ENCODE data around the gene HIVEP3. TPM values are rescaled to one million over a fixed set of nuclear protein-coding genes. Genes with fewer than 3 reads are reported as not detected.

HIVEP3 gene
- total and polyA plus RNA-seq, 3 experiments from 2014 or later = 15.1 to 24.0 (median 23.0) TPM

DNA sequence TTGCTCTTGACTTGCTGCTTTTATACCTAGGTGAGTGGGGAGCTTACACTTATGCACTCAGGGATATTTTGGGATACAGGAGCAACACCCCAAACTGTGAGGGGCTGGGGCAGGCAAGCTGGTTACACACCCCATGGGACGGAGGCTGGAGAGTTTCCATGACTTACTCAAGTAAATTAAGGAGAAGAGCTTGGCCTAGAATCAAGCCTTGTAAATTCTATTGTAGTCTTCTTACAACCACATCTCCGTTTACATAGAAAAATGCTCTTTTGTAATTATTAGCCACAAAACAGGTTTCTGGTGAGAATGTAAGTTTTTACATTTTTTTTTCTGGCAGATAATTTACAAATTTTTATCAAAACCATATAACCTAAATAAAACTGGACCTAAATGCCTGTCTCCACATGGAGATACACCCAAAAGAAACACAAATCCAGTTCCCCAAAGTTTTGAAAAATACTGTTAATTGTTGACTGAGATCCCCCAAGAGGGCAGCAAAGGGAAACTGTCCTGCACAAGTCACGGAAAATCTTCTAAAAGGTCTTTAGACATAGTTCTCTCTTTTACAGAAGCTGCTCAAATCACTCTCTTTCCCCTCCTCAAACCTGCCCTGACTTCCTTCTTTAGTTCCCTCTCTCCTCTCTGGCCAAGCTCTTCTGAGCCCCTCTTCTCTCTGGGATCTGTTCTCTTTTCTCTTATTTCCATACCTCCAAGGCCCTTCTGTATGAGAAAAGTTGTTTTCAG lies 134.0 kb downstream of the HIVEP3 start:
- H3K4me3 Mint-ChIP-seq = peak overlapping the region in 1 of 7 donors; percentile 48
- Histone ChIP-seq H3K4me3 (ENCODE audit: low read length) (no peak overlapping the region), H3K27me3 (ENCODE audit: insufficient read depth, low read length, poor library complexity, severe bottlenecking) (no peaks in the 10 kb centered on the region), H3K27ac (ENCODE audit: low read depth, low read length) (no peak overlapping the region), H3K9me3 (ENCODE audit: low read length) (no peaks in the 10 kb centered on the region), H3K36me3 (ENCODE audit: insufficient read depth, low read length) (no peaks in the 10 kb centered on the region), H3K4me1 (ENCODE audit: insufficient read depth, low read length) (peaks cover 10% of the 10 kb centered on the region)
- H3K36me3 Mint-ChIP-seq = peaks cover 4 to 18% (median 5%) of the 10 kb centered on the region in 3 donors
- peaks cover 0 to 2% of the 10 kb centered on the region in 2 donors for H3K27me3 Mint-ChIP-seq
- CTCF ChIA-PET = no interaction called here
- no peak for DNase-seq
- peak overlapping the region in 1 of 8 donors; percentile 51 for H3K27ac Mint-ChIP-seq
- peaks cover 0 to 9% (median 3%) of the 10 kb centered on the region in 5 donors for H3K9me3 Mint-ChIP-seq
- peaks cover 18 to 29% (median 28%) of the 10 kb centered on the region in 3 donors for H3K4me1 Mint-ChIP-seq
- POLR2A ChIA-PET = no interaction called here

DNA sequence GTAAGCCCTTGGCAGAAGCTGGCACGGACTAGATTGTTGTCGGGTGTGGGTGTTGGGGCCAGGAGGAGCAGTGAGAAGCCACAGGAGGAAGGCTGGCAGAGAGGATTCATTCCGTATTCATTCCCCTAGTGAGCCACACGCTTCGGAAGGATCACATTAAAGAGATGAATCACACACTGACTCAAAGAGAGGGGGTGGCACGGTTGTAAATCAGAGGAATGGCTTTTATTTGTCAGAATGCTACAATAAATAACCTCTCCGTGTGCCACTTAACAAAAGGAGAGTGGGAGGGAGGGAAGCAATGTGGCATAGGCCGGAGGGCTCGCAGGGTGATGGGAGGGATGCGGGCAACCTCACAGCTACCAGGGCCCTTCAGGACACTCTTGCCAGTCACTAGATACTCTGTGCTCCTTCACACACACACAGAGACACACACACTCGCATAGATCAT lies 135.5 kb downstream of the HIVEP3 start:
- Histone ChIP-seq H3K4me1 (ENCODE audit: insufficient read depth, low read length) (peaks cover 7% of the 10 kb centered on the region), H3K4me3 (ENCODE audit: low read length) (no peak overlapping the region), H3K9me3 (ENCODE audit: low read length) (no peaks in the 10 kb centered on the region), H3K36me3 (ENCODE audit: insufficient read depth, low read length) (no peaks in the 10 kb centered on the region), H3K27me3 (ENCODE audit: insufficient read depth, low read length, poor library complexity, severe bottlenecking) (no peaks in the 10 kb centered on the region), H3K27ac (ENCODE audit: low read depth, low read length) (no peak overlapping the region)
- peaks cover 4 to 18% (median 5%) of the 10 kb centered on the region in 3 donors for H3K36me3 Mint-ChIP-seq
- CTCF ChIA-PET = no interaction called here
- POLR2A ChIA-PET = no interaction called here
- H3K27me3 Mint-ChIP-seq = peaks cover 0 to 2% of the 10 kb centered on the region in 2 donors
- peaks cover 0 to 9% (median 4%) of the 10 kb centered on the region in 5 donors for H3K9me3 Mint-ChIP-seq
- H3K27ac Mint-ChIP-seq = peak overlapping the region in 2 of 8 donors; percentile 27 to 52
- no peak for DNase-seq
- peaks cover 12 to 20% (median 18%) of the 10 kb centered on the region in 3 donors for H3K4me1 Mint-ChIP-seq
- peak overlapping the region in 1 of 7 donors; percentile 12 for H3K4me3 Mint-ChIP-seq

DNA sequence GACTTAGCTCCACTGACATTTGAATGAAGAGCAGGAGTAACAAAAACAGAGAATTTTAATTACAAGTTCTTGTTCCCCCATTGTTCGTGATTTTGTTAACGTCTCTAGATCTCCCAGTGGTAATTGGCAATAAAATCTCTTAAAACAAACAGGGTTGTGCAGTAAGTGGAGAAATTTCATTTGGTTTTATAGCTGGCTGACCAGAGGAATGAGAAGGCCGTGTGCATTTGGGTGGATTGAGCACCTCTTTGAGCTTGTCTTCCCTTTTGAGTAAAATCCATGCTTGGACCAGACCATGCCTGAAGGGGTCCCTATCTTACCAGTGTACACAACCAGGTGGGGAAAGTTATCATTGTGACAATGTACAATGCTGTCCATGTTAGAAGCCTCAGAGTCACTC lies 137.8 kb downstream of the HIVEP3 start:
- peaks cover 0 to 2% of the 10 kb centered on the region in 2 donors for H3K27me3 Mint-ChIP-seq
- POLR2A ChIA-PET = no interaction called here
- CTCF ChIA-PET = interaction anchor here (1.5 kb wide), 1 partner anchor 26 kb away, joined by 4 read pairs; no protein-coding TSS in a partner anchor

DNA sequence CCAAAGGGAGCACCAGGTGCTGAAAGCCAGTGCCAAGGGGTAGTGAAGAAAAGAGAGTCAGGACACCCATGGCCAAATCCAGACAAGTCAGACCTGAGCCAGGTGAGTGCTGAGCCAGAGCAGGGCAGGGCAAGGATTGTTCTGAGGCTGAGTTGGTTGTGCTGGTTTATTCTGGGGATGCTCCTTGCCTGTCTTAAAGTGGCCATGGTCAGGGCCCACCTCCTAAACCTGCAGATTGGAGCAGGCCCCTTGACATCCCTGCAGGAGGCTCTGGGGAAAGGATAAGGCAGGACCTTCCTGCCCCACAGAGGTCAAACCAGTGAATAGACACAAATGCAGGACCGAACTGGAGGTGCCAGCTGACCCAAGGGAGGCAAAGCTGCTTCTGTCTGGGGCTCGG lies 138.4 kb downstream of the HIVEP3 start:
- Mint-ChIP-seq H3K4me3 (no peak overlapping the region), H3K27me3 (peaks cover 0 to 2% of the 10 kb centered on the region in 2 donors), H3K4me1 (peaks cover 14 to 20% (median 18%) of the 10 kb centered on the region in 3 donors), H3K9me3 (peaks cover 0 to 9% (median 4%) of the 10 kb centered on the region in 5 donors), H3K27ac (peak overlapping the region in 1 of 8 donors; percentile 44), H3K36me3 (peaks cover 3 to 18% (median 7%) of the 10 kb centered on the region in 3 donors)
- Histone ChIP-seq H3K9me3 (ENCODE audit: low read length) (no peaks in the 10 kb centered on the region), H3K36me3 (ENCODE audit: insufficient read depth, low read length) (no peaks in the 10 kb centered on the region), H3K27me3 (ENCODE audit: insufficient read depth, low read length, poor library complexity, severe bottlenecking) (no peaks in the 10 kb centered on the region), H3K27ac (ENCODE audit: low read depth, low read length) (no peak overlapping the region), H3K4me3 (ENCODE audit: low read length) (no peak overlapping the region), H3K4me1 (ENCODE audit: insufficient read depth, low read length) (peaks cover 7% of the 10 kb centered on the region)
- ChIA-PET CTCF (interaction anchor here (1.5 kb wide), 1 partner anchor 25 kb away, joined by 4 read pairs; no protein-coding TSS in a partner anchor), POLR2A (no interaction called here)
- no peak for DNase-seq

More for the DNA sequence above, 137.8 kb downstream of the HIVEP3 start:
- Mint-ChIP-seq H3K36me3 (peaks cover 3 to 18% (median 7%) of the 10 kb centered on the region in 3 donors), H3K9me3 (peaks cover 0 to 9% (median 4%) of the 10 kb centered on the region in 5 donors), H3K27ac (no peak overlapping the region), H3K4me3 (no peak overlapping the region), H3K4me1 (peaks cover 14 to 20% (median 18%) of the 10 kb centered on the region in 3 donors)
- DNase-seq = no peak
- H3K27me3 ChIP-seq (ENCODE audit: insufficient read depth, low read length, poor library complexity, severe bottlenecking) = no peaks in the 10 kb centered on the region
- H3K9me3 ChIP-seq (ENCODE audit: low read length) = no peaks in the 10 kb centered on the region
- H3K36me3 ChIP-seq (ENCODE audit: insufficient read depth, low read length) = no peaks in the 10 kb centered on the region
- no peak overlapping the region for H3K4me3 ChIP-seq (ENCODE audit: low read length)
- peaks cover 7% of the 10 kb centered on the region for H3K4me1 ChIP-seq (ENCODE audit: insufficient read depth, low read length)
- H3K27ac ChIP-seq (ENCODE audit: low read depth, low read length) = no peak overlapping the region

DNA sequence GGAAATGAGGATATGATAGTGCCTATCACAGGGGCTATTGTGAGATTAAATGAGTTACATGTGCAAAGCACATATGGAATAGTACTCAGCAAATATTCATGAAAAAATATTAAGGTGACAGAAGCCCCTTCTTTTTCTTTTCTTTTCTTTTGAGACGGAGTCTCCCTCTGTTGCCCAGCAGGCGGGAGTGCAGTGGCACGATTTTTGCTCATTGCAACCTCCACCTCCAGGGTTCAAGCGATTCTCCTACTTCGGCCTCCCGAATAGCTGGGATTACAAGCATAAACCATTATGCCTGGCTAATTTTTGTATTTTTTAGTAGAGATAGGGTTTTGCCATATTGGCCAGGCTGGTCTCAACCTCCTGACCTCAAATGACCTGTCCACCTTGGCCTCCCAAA lies 139.4 kb downstream of the HIVEP3 start:
- Mint-ChIP-seq H3K27me3 (peaks cover 0 to 2% of the 10 kb centered on the region in 2 donors), H3K36me3 (peaks cover 3 to 9% (median 5%) of the 10 kb centered on the region in 3 donors), H3K9me3 (peaks cover 0 to 4% (median 3%) of the 10 kb centered on the region in 5 donors), H3K4me1 (peaks cover 14 to 17% (median 14%) of the 10 kb centered on the region in 3 donors), H3K4me3 (no peak overlapping the region), H3K27ac (no peak overlapping the region)
- ChIA-PET POLR2A (no interaction called here), CTCF (no interaction called here)
- no peaks in the 10 kb centered on the region for H3K27me3 ChIP-seq (ENCODE audit: insufficient read depth, low read length, poor library complexity, severe bottlenecking)
- peaks cover 7% of the 10 kb centered on the region for H3K4me1 ChIP-seq (ENCODE audit: insufficient read depth, low read length)
- H3K9me3 ChIP-seq (ENCODE audit: low read length) = no peaks in the 10 kb centered on the region
- no peaks in the 10 kb centered on the region for H3K36me3 ChIP-seq (ENCODE audit: insufficient read depth, low read length)
- DNase-seq = no peak
- H3K27ac ChIP-seq (ENCODE audit: low read depth, low read length) = no peak overlapping the region
- H3K4me3 ChIP-seq (ENCODE audit: low read length) = no peak overlapping the region

DNA sequence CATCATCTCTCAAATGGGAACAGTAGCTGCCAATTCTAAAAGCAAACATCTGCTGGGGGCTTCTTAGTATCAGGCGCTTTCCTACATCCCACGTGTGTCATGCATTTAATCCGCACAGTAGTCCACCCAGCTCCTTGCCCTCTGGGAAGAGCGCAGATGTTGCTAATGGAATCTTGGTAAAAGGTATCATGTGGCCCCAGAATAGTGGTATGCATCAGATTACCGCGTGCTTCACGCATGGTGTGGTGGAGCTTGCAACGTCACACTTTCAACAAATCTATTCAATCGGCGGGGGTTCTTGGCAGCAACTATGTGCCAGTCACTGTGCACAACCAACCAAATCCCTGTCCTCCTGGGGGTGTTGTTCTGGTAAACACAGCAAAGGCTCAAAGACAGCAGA lies 141.0 kb downstream of the HIVEP3 start:
- DNase-seq = no peak
- Mint-ChIP-seq H3K4me3 (no peak overlapping the region), H3K36me3 (peaks cover 0 to 4% (median 2%) of the 10 kb centered on the region in 3 donors), H3K4me1 (peaks cover 2 to 8% (median 6%) of the 10 kb centered on the region in 3 donors), H3K27ac (no peak overlapping the region), H3K9me3 (peaks cover 0 to 1% (median 0%) of the 10 kb centered on the region in 5 donors), H3K27me3 (peaks cover 0 to 2% of the 10 kb centered on the region in 2 donors)
- Histone ChIP-seq H3K27ac (ENCODE audit: low read depth, low read length) (no peak overlapping the region), H3K27me3 (ENCODE audit: insufficient read depth, low read length, poor library complexity, severe bottlenecking) (no peaks in the 10 kb centered on the region), H3K9me3 (ENCODE audit: low read length) (no peaks in the 10 kb centered on the region), H3K4me3 (ENCODE audit: low read length) (no peak overlapping the region), H3K4me1 (ENCODE audit: insufficient read depth, low read length) (no peaks in the 10 kb centered on the region), H3K36me3 (ENCODE audit: insufficient read depth, low read length) (no peaks in the 10 kb centered on the region)
- POLR2A ChIA-PET = no interaction called here
- CTCF ChIA-PET = interaction anchor here (0.6 kb wide), 1 partner anchor 9 kb away, joined by 3 read pairs; no protein-coding TSS in a partner anchor

DNA sequence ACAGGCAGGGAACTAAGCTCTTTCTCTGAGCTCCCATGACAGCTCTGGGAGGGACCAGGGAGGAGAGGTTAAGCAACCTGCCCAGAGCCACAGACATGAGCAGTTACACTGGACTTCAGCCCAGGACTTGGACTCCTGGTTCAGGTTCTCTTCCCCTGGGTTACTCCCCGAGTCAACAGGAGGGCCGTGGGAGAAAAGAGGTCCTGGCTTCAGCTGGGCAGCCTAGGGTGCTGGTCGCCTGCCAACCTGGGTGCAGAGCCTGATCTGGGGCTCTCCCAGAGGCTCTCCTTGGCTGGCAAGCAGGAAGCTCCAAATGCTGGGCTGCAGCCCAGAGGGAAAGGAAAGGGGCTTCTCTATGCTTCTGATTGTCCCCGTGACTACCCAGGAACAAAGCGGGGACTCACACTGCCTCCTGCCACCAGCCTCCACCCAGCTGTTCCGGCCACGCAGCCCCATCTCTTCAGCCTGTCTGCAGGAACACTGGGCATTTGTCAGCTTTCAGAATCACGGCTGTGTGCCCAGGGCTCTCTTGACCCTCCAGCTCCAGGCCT lies 141.8 kb downstream of the HIVEP3 start:
- no peaks in the 10 kb centered on the region for H3K27me3 Mint-ChIP-seq
- Histone ChIP-seq H3K36me3 (ENCODE audit: insufficient read depth, low read length) (no peaks in the 10 kb centered on the region), H3K27ac (ENCODE audit: low read depth, low read length) (no peak overlapping the region), H3K9me3 (ENCODE audit: low read length) (no peaks in the 10 kb centered on the region), H3K4me3 (ENCODE audit: low read length) (no peak overlapping the region), H3K4me1 (ENCODE audit: insufficient read depth, low read length) (no peaks in the 10 kb centered on the region), H3K27me3 (ENCODE audit: insufficient read depth, low read length, poor library complexity, severe bottlenecking) (no peaks in the 10 kb centered on the region)
- H3K36me3 Mint-ChIP-seq = peaks cover 0 to 2% (median under 1%) of the 10 kb centered on the region in 3 donors
- DNase-seq = no peak
- CTCF ChIA-PET = no interaction called here
- H3K4me1 Mint-ChIP-seq = peaks cover 0 to 6% (median 4%) of the 10 kb centered on the region in 3 donors
- H3K4me3 Mint-ChIP-seq = no peak overlapping the region
- H3K27ac Mint-ChIP-seq = no peak overlapping the region
- peaks cover 0 to 1% (median 0%) of the 10 kb centered on the region in 5 donors for H3K9me3 Mint-ChIP-seq
- POLR2A ChIA-PET = no interaction called here
